Hepatocyte (in vitro differentiated cells): ENCODE results near the gene LINC01488. TPM values are rescaled to one million over a fixed set of nuclear protein-coding genes. Genes with fewer than 3 reads are reported as not detected.

Source experiments
- DNase-seq: peaks from one replicate; pipeline ENCODE4 v3.0.0-alpha.2; 2016; ENCODE audit warnings: low spot score
- H2AFZ ChIP-seq: fragments of 200-600 bp; sonication (generic); 2 replicates; pipeline ENCODE4 v1.6.0; 2016; ENCODE audit warnings: antibody characterized with exemption, mild to moderate bottlenecking
- H3K27ac ChIP-seq: fragments of 200-600 bp; sonication (generic); 2 replicates; pipeline ENCODE4 v1.5.1; 2016; ENCODE audit warnings: mild to moderate bottlenecking
- H3K27me3 ChIP-seq: fragments of 200-600 bp; sonication (generic); 2 replicates; pipeline ENCODE4 v1.6.1; 2016
- H3K36me3 ChIP-seq: fragments of 200-600 bp; sonication (generic); replicated peaks from 2 replicates; pipeline ENCODE4 v1.5.1; 2016; ENCODE audit warnings: low read depth; ENCODE audit not compliant: insufficient read depth
- H3K4me1 ChIP-seq: fragments of 200-600 bp; sonication (generic); 2 replicates; pipeline ENCODE4 v1.5.1; 2016; ENCODE audit warnings: mild to moderate bottlenecking, moderate library complexity; ENCODE audit not compliant: insufficient read depth
- H3K4me2 ChIP-seq: fragments of 200-600 bp; sonication (generic); 2 replicates; pipeline ENCODE4 v1.6.0; 2016
- H3K4me3 ChIP-seq: fragments of 200-600 bp; sonication (generic); 2 replicates; pipeline ENCODE4 v1.5.1; 2016; ENCODE audit warnings: mild to moderate bottlenecking
- H3K79me2 ChIP-seq: fragments of 200-600 bp; sonication (generic); 2 replicates; pipeline ENCODE4 v1.6.0; 2017; ENCODE audit warnings: mild to moderate bottlenecking
- H3K9me2 ChIP-seq: fragments of 200-600 bp; sonication (generic); replicated peaks from 2 replicates; pipeline ENCODE4 v1.6.0; 2017; ENCODE audit warnings: mild to moderate bottlenecking; ENCODE audit not compliant: insufficient read depth
- H3K9me3 ChIP-seq: fragments of 200-600 bp; sonication (generic); 2 replicates; pipeline ENCODE4 v1.5.1; 2016; ENCODE audit warnings: low read depth, mild to moderate bottlenecking
- H4K20me1 ChIP-seq: fragments of 200-600 bp; sonication (generic); 2 replicates; pipeline ENCODE4 v1.6.0; 2016; ENCODE audit warnings: mild to moderate bottlenecking; ENCODE audit not compliant: insufficient read depth, poor library complexity, severe bottlenecking
- CTCF ChIP-seq: fragments of 200-600 bp; sonication (generic); IDR thresholded peaks from 2 replicates; pipeline ENCODE4 v1.5.1; 2016; ENCODE audit warnings: antibody characterized with exemption, mild to moderate bottlenecking; ENCODE audit not compliant: poor library complexity
- EZH2 ChIP-seq: fragments of 200-600 bp; sonication (generic); IDR thresholded peaks from 2 replicates; pipeline ENCODE4 v1.6.1; 2016; ENCODE audit warnings: antibody characterized with exemption, mild to moderate bottlenecking, borderline replicate concordance
- EZH2phosphoT487 ChIP-seq: fragments of 200-600 bp; sonication (generic); IDR thresholded peaks from one replicate; pipeline ENCODE4 v1.6.1; 2018; ENCODE audit warnings: antibody characterized with exemption, mild to moderate bottlenecking, low read depth, moderate library complexity; ENCODE audit not compliant: unreplicated experiment, severe bottlenecking
- WGBS: methylation state at CpG from one replicate; pipeline ENCODE4 v1.1.6; 2016; ENCODE audit warnings: low lambda C conversion rate; ENCODE audit errors: missing lambda C conversion rate; 5-methylcytosine and 5-hydroxymethylcytosine counted together
- polyA plus RNA-seq: library from polyadenylated mRNA; unstranded; fragments of >200 nt; fragmentation: Nextera tagmentation; extraction: Ambion mirVana; gene quantifications from 2 replicates; pipeline ENCODE4 v1.2.1, GENCODE V29; 2016
- total RNA-seq: library from RNA; depleted of rRNA; stranded (reverse); fragments of >200 nt; gene quantifications from 2 replicates; pipeline ENCODE4 v1.2.3, GENCODE V29; 2014

The LINC01488 gene
- total and polyA plus RNA-seq, 2 experiments from 2014 or later = 0.27 to 0.59 TPM

GRCh38 chr11:69477086-69477485, 4.4 kb upstream of the LINC01488 start:
- no peak overlapping the region for H2AFZ ChIP-seq
- H3K79me2 ChIP-seq = peaks cover 3% of the 10 kb centered on the region
- WGBS = 88% methylated on average over 16 of the region's 16 CpGs
- no peaks in the 10 kb centered on the region for H3K27me3 ChIP-seq
- TF ChIP-seq CTCF (no peak), EZH2 (no peak), EZH2phosphoT487 (no peak)
- H3K9me2 ChIP-seq = no peaks in the 10 kb centered on the region
- no peaks in the 10 kb centered on the region for H3K36me3 ChIP-seq
- DNase-seq = no peak
- no peaks in the 10 kb centered on the region for H4K20me1 ChIP-seq
- H3K4me3 ChIP-seq = no peak overlapping the region
- no peak overlapping the region for H3K4me2 ChIP-seq
- no peak overlapping the region for H3K27ac ChIP-seq
- no peaks in the 10 kb centered on the region for H3K9me3 ChIP-seq
- H3K4me1 ChIP-seq = peaks cover 13% of the 10 kb centered on the region

DNA sequence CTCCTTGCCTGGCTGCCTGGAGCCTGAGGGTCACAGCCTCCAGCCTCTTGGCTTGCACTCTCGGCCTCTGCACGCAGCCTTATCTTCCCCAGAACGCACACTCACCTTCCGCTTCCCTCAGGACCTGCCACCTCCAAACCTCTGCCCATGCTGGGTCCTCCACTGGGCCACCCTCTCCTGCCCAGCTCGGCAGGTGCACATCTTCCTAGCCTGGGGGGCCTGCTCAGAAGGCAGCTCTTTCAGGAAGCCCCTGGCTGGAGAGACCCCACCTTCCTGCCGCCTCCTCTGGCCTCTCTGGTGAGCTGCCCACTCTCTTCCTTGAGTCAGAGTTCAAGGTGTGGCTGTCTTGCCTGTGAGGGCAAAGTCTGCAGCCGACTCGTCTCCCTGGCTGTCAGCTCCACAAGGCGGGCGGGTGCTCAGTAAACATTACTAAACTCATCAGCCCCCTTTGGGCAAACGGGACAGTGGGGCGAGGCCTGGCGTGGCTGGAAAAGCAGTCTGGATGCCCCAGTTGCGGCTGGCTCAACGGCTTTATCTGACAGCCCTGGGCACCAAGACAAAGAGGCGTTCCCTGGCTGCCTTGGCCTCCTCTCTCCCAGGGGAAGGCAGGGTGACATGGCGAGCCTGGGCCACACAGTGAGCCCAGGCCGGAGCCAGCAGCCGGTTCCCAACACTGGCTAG, 1.7 kb upstream of the LINC01488 start:
- TF ChIP-seq EZH2phosphoT487 (no peak), CTCF (no peak), EZH2 (no peak)

GRCh38 chr11:69480547-69481392, 693 bp upstream of the LINC01488 start:
- Histone ChIP-seq H3K4me3 (no peak overlapping the region), H3K4me2 (no peak overlapping the region), H3K27ac (peak overlapping the region; percentile 99), H4K20me1 (no peaks in the 10 kb centered on the region), H3K27me3 (no peaks in the 10 kb centered on the region), H3K4me1 (peaks cover 13% of the 10 kb centered on the region), H3K36me3 (no peaks in the 10 kb centered on the region), H3K9me2 (no peaks in the 10 kb centered on the region), H3K79me2 (peaks cover 3% of the 10 kb centered on the region), H3K9me3 (no peaks in the 10 kb centered on the region), H2AFZ (no peak overlapping the region)
- TF ChIP-seq EZH2 = no peak
- no peak for TF ChIP-seq CTCF
- TF ChIP-seq EZH2phosphoT487 = no peak
- 81% methylated on average over 13 of the region's 13 CpGs for WGBS
- DNase-seq = peak; percentile 57

More for the DNA sequence above, 1.7 kb upstream of the LINC01488 start:
- H3K79me2 ChIP-seq = peaks cover 3% of the 10 kb centered on the region
- H3K9me3 ChIP-seq = no peaks in the 10 kb centered on the region
- H3K9me2 ChIP-seq = no peaks in the 10 kb centered on the region
- WGBS = 57% methylated on average over 19 of the region's 19 CpGs
- peaks cover 13% of the 10 kb centered on the region for H3K4me1 ChIP-seq
- H4K20me1 ChIP-seq = no peaks in the 10 kb centered on the region
- peak overlapping the region; percentile 99 for H3K27ac ChIP-seq
- DNase-seq = peak; percentile 76
- H3K4me2 ChIP-seq = peak overlapping the region; percentile 75
- H3K4me3 ChIP-seq = no peak overlapping the region
- H3K27me3 ChIP-seq = no peaks in the 10 kb centered on the region
- no peaks in the 10 kb centered on the region for H3K36me3 ChIP-seq
- no peak overlapping the region for H2AFZ ChIP-seq
